Endothelial cell of umbilical vein (primary cell): ENCODE results near the gene CDKL5. TPM values are rescaled to one million over a fixed set of nuclear protein-coding genes. Genes with fewer than 3 reads are reported as not detected.

Source experiments
- BruUV-seq: library from RNA; stranded (reverse); fragments of 400-500 nt; replicated peaks from 2 replicates; lab custom pipeline; 2021; lab: Mats Ljungman, UMichigan
- CTCF ChIA-PET: fragments of 300-600, 350-600 bp; sonication (Branson Sonifier 250); formaldehyde crosslinking; loops from one replicate; lab custom pipeline; 2021; ENCODE audit warnings: antibody characterized with exemption, inconsistent platforms; lab: Charles Lee
- POLR2A ChIA-PET: fragments of 300-600, 350-600 bp; sonication (Branson Sonifier 250); formaldehyde crosslinking; loops from one replicate; lab custom pipeline; 2021; ENCODE audit warnings: antibody characterized with exemption, inconsistent platforms; lab: Charles Lee
- DNase-seq: peaks from one replicate; pipeline ENCODE4 v3.0.0-alpha.2; 2011; ENCODE audit warnings: low read depth, low spot score
- FAIRE-seq: peaks from 2 replicates; lab custom pipeline; 2011; peaks lifted over from hg19 to GRCh38; lab: Jason Lieb, UNC
- H2AFZ ChIP-seq: 2 replicates; pipeline ENCODE4 v1.6.0; 2012; ENCODE audit warnings: low read depth, low read length, control low read depth, inconsistent platforms
- H3K27ac ChIP-seq: 2 replicates; pipeline ENCODE4 v1.5.1; 2011; ENCODE audit warnings: low read depth, mild to moderate bottlenecking, control low read depth, low read length, moderate library complexity; ENCODE audit not compliant: insufficient read depth
- H3K27me3 ChIP-seq, 2 experiments: 2 replicates each; pipeline versions ENCODE4 v1.6.0 to v1.6.1; 2011; ENCODE audit warnings: low read length in 2 of 2, mixed read lengths in 1 of 2; ENCODE audit not compliant: control insufficient read depth in 2 of 2, insufficient read depth in 2 of 2
- H3K36me3 ChIP-seq, 2 experiments: 2 replicates in 1 of 2; 3 replicates in 1 of 2; pipeline ENCODE4 v1.5.1; 2011; ENCODE audit warnings: low read length in 2 of 2, mild to moderate bottlenecking in 1 of 2, moderate library complexity in 1 of 2; ENCODE audit not compliant: control insufficient read depth in 2 of 2, insufficient read depth in 2 of 2; ENCODE audit errors: extremely low read depth in 1 of 2
- H3K4me1 ChIP-seq: 3 replicates; pipeline ENCODE4 v1.5.1; 2011; ENCODE audit warnings: mild to moderate bottlenecking, low read length; ENCODE audit not compliant: control insufficient read depth, insufficient read depth; ENCODE audit errors: extremely low read depth
- H3K4me2 ChIP-seq: 2 replicates; pipeline ENCODE4 v1.6.1; 2011; ENCODE audit warnings: low read length, control low read depth, mixed read lengths; ENCODE audit not compliant: insufficient read depth
- H3K4me3 ChIP-seq, 3 experiments: fragments of 200-600 bp in 1 of 3; sonication (generic), shearing (Covaris generic) in 1 of 3; replicated peaks in 1 of 3; 2 replicates each; pipeline ENCODE4 v1.5.1; 2011 to 2016; ENCODE audit warnings: control low read depth in 3 of 3, low read length in 3 of 3, mild to moderate bottlenecking in 2 of 3, inconsistent platforms in 1 of 3, low read depth in 1 of 3, moderate library complexity in 1 of 3; ENCODE audit not compliant: insufficient read depth in 1 of 3
- H3K79me2 ChIP-seq: 2 replicates; pipeline ENCODE4 v1.6.0; 2012; ENCODE audit warnings: low read length, inconsistent platforms; ENCODE audit not compliant: control insufficient read depth, insufficient read depth
- H3K9ac ChIP-seq: replicated peaks from 2 replicates; pipeline ENCODE3; 2011; ENCODE audit warnings: low read length, control low read depth; ENCODE audit not compliant: insufficient read depth; ENCODE audit errors: extremely low read depth
- H3K9me1 ChIP-seq: replicated peaks from 3 replicates; pipeline ENCODE4 v1.6.0; 2011; ENCODE audit warnings: mild to moderate bottlenecking, low read length; ENCODE audit not compliant: control insufficient read depth, insufficient read depth; ENCODE audit errors: extremely low read depth
- H3K9me3 ChIP-seq: replicated peaks from 2 replicates; pipeline ENCODE4 v1.5.1; 2012; ENCODE audit warnings: low read length, inconsistent platforms; ENCODE audit not compliant: control insufficient read depth, insufficient read depth
- H4K20me1 ChIP-seq: replicated peaks from 2 replicates; pipeline ENCODE3; 2011; ENCODE audit warnings: mild to moderate bottlenecking, low read length; ENCODE audit not compliant: control insufficient read depth, insufficient read depth; ENCODE audit errors: extremely low read depth
- EZH2 ChIP-seq: IDR thresholded peaks from 2 replicates; pipeline ENCODE4 v1.6.1; 2012; ENCODE audit warnings: borderline replicate concordance, low read depth, mild to moderate bottlenecking, moderate library complexity, low read length, inconsistent platforms; ENCODE audit not compliant: severe bottlenecking
- FOS ChIP-seq: IDR thresholded peaks from 2 replicates; pipeline ENCODE4 v1.6.1; 2011; ENCODE audit warnings: mild to moderate bottlenecking, low read length, moderate library complexity, borderline replicate concordance; ENCODE audit not compliant: insufficient read depth
- GATA2 ChIP-seq: IDR thresholded peaks from 2 replicates; pipeline ENCODE4 v1.7.0; 2011; ENCODE audit warnings: low read depth, mild to moderate bottlenecking, moderate library complexity, mixed read lengths, low read length; ENCODE audit not compliant: insufficient read length, insufficient read depth
- JUN ChIP-seq: IDR thresholded peaks from 2 replicates; pipeline ENCODE4 v1.6.1; 2011; ENCODE audit warnings: borderline replicate concordance, low read depth; ENCODE audit not compliant: insufficient read length, insufficient read depth
- MYC ChIP-seq: IDR thresholded peaks from one replicate; pipeline ENCODE4 v1.6.1; 2011; ENCODE audit warnings: mild to moderate bottlenecking, low read depth, low read length
- POLR2A ChIP-seq: IDR thresholded peaks from 2 replicates; pipeline ENCODE4 v1.6.1; 2012; ENCODE audit warnings: low read depth, mild to moderate bottlenecking, control low read depth, low read length
- POLR2AphosphoS5 ChIP-seq: IDR thresholded peaks from 2 replicates; pipeline ENCODE4 v1.6.1; 2012; ENCODE audit warnings: low read depth, mild to moderate bottlenecking, control low read depth, low read length, moderate library complexity; ENCODE audit not compliant: insufficient read depth
- dilution Hi-C: fragments of 300-500 bp; cut with MboI; formaldehyde crosslinking; loops from one replicate; pipeline ENCODE4 v1.15.0; 2019; ENCODE audit warnings: low sequenced_read_pairs; ENCODE audit not compliant: extremely low pct_ligation_motif_present
- intact Hi-C: fragments of 100-400 bp; cut with micrococcal nuclease; formaldehyde crosslinking; loops from one replicate; pipeline ENCODE4 v1.10.0; 2022
- polyA plus RNA-seq, 4 experiments: library from polyadenylated mRNA; depleted of rRNA in 3 of 4; stranded (reverse) in 3 of 4; unstranded in 1 of 4; fragments of >200 nt; gene quantifications; 2 replicates each; pipeline versions ENCODE4 v1.2.1 to v1.2.3, GENCODE V29; 2011 to 2012; ENCODE audit warnings: missing spikeins in 1 of 4
- total RNA-seq: library from RNA; stranded (reverse); gene quantifications from 2 replicates; pipeline ENCODE4 v1.2.3, GENCODE V29; 2021
- TF ChIP-seq, protein P1 (sequence below): IDR thresholded peaks from 2 replicates; pipeline ENCODE4 v1.6.1; 2011; ENCODE audit not compliant: insufficient read depth, insufficient read length
- TF ChIP-seq, protein P2 (sequence below), 2 donors: IDR thresholded peaks; 1 replicate in 1 of 2; 2 replicates in 1 of 2; pipeline ENCODE4 v1.5.1; 2011; ENCODE audit warnings: low read length in 2 of 2, mild to moderate bottlenecking in 2 of 2, moderate library complexity in 2 of 2, control low read depth in 1 of 2, inconsistent platforms in 1 of 2, low read depth in 1 of 2; ENCODE audit not compliant: insufficient read depth in 1 of 2; ENCODE audit errors: extremely low read depth in 1 of 2

CDKL5 gene
- total and polyA plus RNA-seq, 2 donors (not counting 3 experiments of a cell fraction or from before 2014, with no cell fraction given): 1.5 to 4.3 TPM

DNA sequence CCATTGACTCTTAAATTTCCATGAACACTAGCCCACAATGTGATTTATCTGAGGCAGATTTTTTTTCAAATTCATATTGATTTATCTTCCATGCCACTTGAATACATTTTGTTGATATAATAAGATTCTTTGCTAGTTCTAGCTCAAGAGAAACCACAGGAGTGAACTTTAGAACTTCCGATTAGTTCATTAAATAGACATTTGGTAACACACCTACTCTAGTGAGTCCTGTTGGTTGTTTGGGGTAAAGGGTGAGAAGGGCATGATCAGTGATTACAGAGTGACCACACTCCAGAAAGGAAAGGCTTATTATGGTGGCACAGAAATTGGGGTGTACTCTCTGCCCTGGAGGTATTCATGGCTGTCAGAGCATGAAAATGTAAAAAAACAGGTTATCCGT, 120.4 kb downstream of the CDKL5 start:
- no peaks in the 10 kb centered on the region for H3K9me3 ChIP-seq
- H3K9ac ChIP-seq: no peak overlapping the region
- no peak overlapping the region for H3K4me2 ChIP-seq
- CTCF ChIA-PET: no interaction called here
- no peaks in the 10 kb centered on the region for H4K20me1 ChIP-seq
- H3K4me3 ChIP-seq: no peak overlapping the region
- intact Hi-C loops: no loop called here
- no peak for TF ChIP-seq GATA2
- TF ChIP-seq, protein P1, sequence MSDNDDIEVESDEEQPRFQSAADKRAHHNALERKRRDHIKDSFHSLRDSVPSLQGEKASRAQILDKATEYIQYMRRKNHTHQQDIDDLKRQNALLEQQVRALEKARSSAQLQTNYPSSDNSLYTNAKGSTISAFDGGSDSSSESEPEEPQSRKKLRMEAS: no peak
- TF ChIP-seq, protein P2, sequence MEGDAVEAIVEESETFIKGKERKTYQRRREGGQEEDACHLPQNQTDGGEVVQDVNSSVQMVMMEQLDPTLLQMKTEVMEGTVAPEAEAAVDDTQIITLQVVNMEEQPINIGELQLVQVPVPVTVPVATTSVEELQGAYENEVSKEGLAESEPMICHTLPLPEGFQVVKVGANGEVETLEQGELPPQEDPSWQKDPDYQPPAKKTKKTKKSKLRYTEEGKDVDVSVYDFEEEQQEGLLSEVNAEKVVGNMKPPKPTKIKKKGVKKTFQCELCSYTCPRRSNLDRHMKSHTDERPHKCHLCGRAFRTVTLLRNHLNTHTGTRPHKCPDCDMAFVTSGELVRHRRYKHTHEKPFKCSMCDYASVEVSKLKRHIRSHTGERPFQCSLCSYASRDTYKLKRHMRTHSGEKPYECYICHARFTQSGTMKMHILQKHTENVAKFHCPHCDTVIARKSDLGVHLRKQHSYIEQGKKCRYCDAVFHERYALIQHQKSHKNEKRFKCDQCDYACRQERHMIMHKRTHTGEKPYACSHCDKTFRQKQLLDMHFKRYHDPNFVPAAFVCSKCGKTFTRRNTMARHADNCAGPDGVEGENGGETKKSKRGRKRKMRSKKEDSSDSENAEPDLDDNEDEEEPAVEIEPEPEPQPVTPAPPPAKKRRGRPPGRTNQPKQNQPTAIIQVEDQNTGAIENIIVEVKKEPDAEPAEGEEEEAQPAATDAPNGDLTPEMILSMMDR (IDR thresholded peaks at IDR 0.05; ENCODE audit: extremely low read depth in 1 of 2, insufficient read depth in 1 of 2, low read depth in 1 of 2, low read length in 2 of 2): no peak
- TF ChIP-seq EZH2: no peak
- TF ChIP-seq JUN: no peak
- no peak for TF ChIP-seq POLR2A
- TF ChIP-seq POLR2AphosphoS5: no peak
- TF ChIP-seq FOS: no peak
- no peak for TF ChIP-seq MYC
- no peaks in the 10 kb centered on the region for H3K9me1 ChIP-seq
- H3K79me2 ChIP-seq: no peaks in the 10 kb centered on the region
- H3K36me3 ChIP-seq: no peaks in the 10 kb centered on the region
- dilution Hi-C loops: no loop called here
- no peaks in the 10 kb centered on the region for H3K27me3 ChIP-seq
- H3K27ac ChIP-seq: no peak overlapping the region
- POLR2A ChIA-PET: no interaction called here
- BruUV-seq: no TSS peak
- H3K4me1 ChIP-seq: no peaks in the 10 kb centered on the region
- no peak overlapping the region for H2AFZ ChIP-seq
- no peak for FAIRE-seq
- no peak for DNase-seq
